ENCODE data around the gene ZNF732.
A peak's percentile ranks its signal among the peaks of the same experiment; 100 is the strongest.
"Not testable (repeated sequence)": the region's sequence is repeated elsewhere in the genome, so short reads cannot be mapped to it uniquely, and the experiment has no call there.

DNA sequence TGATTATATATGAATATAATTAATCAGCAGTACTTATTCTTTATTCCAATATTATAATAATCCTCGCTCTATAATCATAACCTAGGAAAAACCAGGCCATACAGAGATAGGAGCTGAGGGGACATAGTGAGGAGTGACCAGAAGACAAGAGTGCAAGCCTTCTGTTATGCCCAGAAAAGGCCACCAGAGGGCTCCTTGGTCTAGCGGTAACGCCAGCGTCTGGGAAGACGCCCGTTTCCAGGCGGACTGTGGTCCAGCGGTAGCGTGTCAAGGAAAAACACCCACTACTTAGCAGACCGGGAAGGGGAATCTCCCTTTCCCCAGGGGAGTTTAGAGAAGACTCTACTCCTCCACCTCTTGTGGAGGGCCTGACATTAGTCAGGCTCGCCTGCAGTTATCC lies 46.0 kb downstream of the ZNF732 start:
- TF ChIP-seq, protein P1, sequence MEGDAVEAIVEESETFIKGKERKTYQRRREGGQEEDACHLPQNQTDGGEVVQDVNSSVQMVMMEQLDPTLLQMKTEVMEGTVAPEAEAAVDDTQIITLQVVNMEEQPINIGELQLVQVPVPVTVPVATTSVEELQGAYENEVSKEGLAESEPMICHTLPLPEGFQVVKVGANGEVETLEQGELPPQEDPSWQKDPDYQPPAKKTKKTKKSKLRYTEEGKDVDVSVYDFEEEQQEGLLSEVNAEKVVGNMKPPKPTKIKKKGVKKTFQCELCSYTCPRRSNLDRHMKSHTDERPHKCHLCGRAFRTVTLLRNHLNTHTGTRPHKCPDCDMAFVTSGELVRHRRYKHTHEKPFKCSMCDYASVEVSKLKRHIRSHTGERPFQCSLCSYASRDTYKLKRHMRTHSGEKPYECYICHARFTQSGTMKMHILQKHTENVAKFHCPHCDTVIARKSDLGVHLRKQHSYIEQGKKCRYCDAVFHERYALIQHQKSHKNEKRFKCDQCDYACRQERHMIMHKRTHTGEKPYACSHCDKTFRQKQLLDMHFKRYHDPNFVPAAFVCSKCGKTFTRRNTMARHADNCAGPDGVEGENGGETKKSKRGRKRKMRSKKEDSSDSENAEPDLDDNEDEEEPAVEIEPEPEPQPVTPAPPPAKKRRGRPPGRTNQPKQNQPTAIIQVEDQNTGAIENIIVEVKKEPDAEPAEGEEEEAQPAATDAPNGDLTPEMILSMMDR (IDR thresholded peaks at IDR 0.05 in 4 of 5, conservative IDR thresholded peaks at IDR 0.05 in 1 of 5) = peak in 1 of 5 experiments; percentile 13
- TF ChIP-seq POLR2A (IDR thresholded peaks at IDR 0.05) = not testable (repeated sequence)
